ENCODE measurements around the gene H2BK1. TPM values are rescaled to one million over a fixed set of nuclear protein-coding genes. Genes with fewer than 3 reads are reported as not detected.

H2BK1 gene
- total RNA-seq = not detected

- 77 to 84% methylated on average over 13 to 16 of the region's 17 CpGs for WGBS, 2 donors
- TF ChIP-seq CTCF (IDR thresholded peaks at IDR 0.05) = no peak
- no peak for TF ChIP-seq POLR2A (IDR thresholded peaks at IDR 0.05)
- Histone ChIP-seq H3K4me3 (no peak within 1 kb of the TSS), H3K27me3 (peaks cover 0 to 15% (median 0%) of the 10 kb centered on the region in 4 donors), H3K36me3 (peaks cover 13 to 36% (median 14%) of the 10 kb centered on the region in 3 donors), H3K27ac (no peak within 1 kb of the TSS), H3K9me3 (no peaks in the 10 kb centered on the region), H3K4me1 (no peaks in the 10 kb centered on the region)
- intact Hi-C loops (cut with DNase I) = no loop called here
- DNase-seq = no peak
These were observed at the start of gene H2BK1 for GRCh38 chr7:151210087-151210854. H2BK1 (minus strand) TSS chr7:151210488; CDS start chr7:151210318, 170 bp downstream.

GRCh38 chr7:151257990-151258389 is 47.7 kb upstream of the H2BK1 start:
- no peak overlapping the region for H3K27ac ChIP-seq
- TF ChIP-seq CTCF (IDR thresholded peaks at IDR 0.05) = no peak
- no peak for TF ChIP-seq POLR2A (IDR thresholded peaks at IDR 0.05)
- peaks cover 0 to 12% (median 2%) of the 10 kb centered on the region in 3 donors for H3K4me1 ChIP-seq
- intact Hi-C loops (cut with DNase I) = no loop called here
- peaks cover 0 to 44% (median 0%) of the 10 kb centered on the region in 4 donors for H3K27me3 ChIP-seq
- no peak overlapping the region for H3K4me3 ChIP-seq
- no peaks in the 10 kb centered on the region for H3K9me3 ChIP-seq
- DNase-seq = no peak
- no peaks in the 10 kb centered on the region for H3K36me3 ChIP-seq
- 96 to 100% methylated on average over 1 to 5 of the region's 7 CpGs for WGBS, 2 donors

GRCh38 chr7:151256410-151257045 is 46.2 kb upstream of the H2BK1 start:
- Histone ChIP-seq H3K4me1 (peaks cover 7 to 24% (median 8%) of the 10 kb centered on the region in 3 donors), H3K9me3 (no peaks in the 10 kb centered on the region), H3K4me3 (no peak overlapping the region), H3K27me3 (peaks cover 0 to 53% (median 0%) of the 10 kb centered on the region in 4 donors), H3K27ac (no peak overlapping the region), H3K36me3 (no peaks in the 10 kb centered on the region)
- no peak for DNase-seq
- no peak for TF ChIP-seq CTCF (IDR thresholded peaks at IDR 0.05)
- no peak for TF ChIP-seq POLR2A (IDR thresholded peaks at IDR 0.05)
- intact Hi-C loops (cut with DNase I) = no loop called here
- WGBS, 2 donors = 63 to 72% methylated on average over 13 to 16 of the region's 16 CpGs

GRCh38 chr7:151255390-151255789 is 45.1 kb upstream of the H2BK1 start:
- Histone ChIP-seq H3K27me3 (peaks cover 0 to 49% (median 0%) of the 10 kb centered on the region in 4 donors), H3K36me3 (no peaks in the 10 kb centered on the region), H3K9me3 (no peaks in the 10 kb centered on the region), H3K4me1 (peaks cover 15 to 30% (median 18%) of the 10 kb centered on the region in 3 donors), H3K27ac (no peak overlapping the region), H3K4me3 (no peak overlapping the region)
- no peak for DNase-seq
- no peak for TF ChIP-seq POLR2A (IDR thresholded peaks at IDR 0.05)
- TF ChIP-seq CTCF (IDR thresholded peaks at IDR 0.05) = no peak
- 74 to 84% methylated on average over 7 of the region's 7 CpGs for WGBS, 2 donors
- intact Hi-C loops (cut with DNase I) = no loop called here

GRCh38 chr7:151254851-151255250 is 44.6 kb upstream of the H2BK1 start:
- Histone ChIP-seq H3K27ac (no peak overlapping the region), H3K4me1 (peaks cover 18 to 35% (median 20%) of the 10 kb centered on the region in 3 donors), H3K27me3 (peaks cover 0 to 48% (median 0%) of the 10 kb centered on the region in 4 donors), H3K9me3 (no peaks in the 10 kb centered on the region), H3K4me3 (no peak overlapping the region), H3K36me3 (no peaks in the 10 kb centered on the region)
- DNase-seq = no peak
- TF ChIP-seq POLR2A (IDR thresholded peaks at IDR 0.05) (no peak), CTCF (IDR thresholded peaks at IDR 0.05) (no peak)
- intact Hi-C loops (cut with DNase I) = no loop called here
- 61 to 84% methylated on average over 7 to 11 of the region's 11 CpGs for WGBS, 2 donors
